GM12801 (cell line): ENCODE measurements around the gene CHSY1.

Source experiments
- TF ChIP-seq, protein P1 (sequence below): IDR thresholded peaks from one replicate; pipeline ENCODE4 v1.5.1; 2011; ENCODE audit warnings: control low read depth; ENCODE audit not compliant: insufficient read length; ENCODE audit errors: extremely low read depth

CHSY1 gene

GRCh38 chr15:101203029-101203573, 48.7 kb downstream of the CHSY1 start:
- TF ChIP-seq, protein P1, sequence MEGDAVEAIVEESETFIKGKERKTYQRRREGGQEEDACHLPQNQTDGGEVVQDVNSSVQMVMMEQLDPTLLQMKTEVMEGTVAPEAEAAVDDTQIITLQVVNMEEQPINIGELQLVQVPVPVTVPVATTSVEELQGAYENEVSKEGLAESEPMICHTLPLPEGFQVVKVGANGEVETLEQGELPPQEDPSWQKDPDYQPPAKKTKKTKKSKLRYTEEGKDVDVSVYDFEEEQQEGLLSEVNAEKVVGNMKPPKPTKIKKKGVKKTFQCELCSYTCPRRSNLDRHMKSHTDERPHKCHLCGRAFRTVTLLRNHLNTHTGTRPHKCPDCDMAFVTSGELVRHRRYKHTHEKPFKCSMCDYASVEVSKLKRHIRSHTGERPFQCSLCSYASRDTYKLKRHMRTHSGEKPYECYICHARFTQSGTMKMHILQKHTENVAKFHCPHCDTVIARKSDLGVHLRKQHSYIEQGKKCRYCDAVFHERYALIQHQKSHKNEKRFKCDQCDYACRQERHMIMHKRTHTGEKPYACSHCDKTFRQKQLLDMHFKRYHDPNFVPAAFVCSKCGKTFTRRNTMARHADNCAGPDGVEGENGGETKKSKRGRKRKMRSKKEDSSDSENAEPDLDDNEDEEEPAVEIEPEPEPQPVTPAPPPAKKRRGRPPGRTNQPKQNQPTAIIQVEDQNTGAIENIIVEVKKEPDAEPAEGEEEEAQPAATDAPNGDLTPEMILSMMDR = no peak

DNA sequence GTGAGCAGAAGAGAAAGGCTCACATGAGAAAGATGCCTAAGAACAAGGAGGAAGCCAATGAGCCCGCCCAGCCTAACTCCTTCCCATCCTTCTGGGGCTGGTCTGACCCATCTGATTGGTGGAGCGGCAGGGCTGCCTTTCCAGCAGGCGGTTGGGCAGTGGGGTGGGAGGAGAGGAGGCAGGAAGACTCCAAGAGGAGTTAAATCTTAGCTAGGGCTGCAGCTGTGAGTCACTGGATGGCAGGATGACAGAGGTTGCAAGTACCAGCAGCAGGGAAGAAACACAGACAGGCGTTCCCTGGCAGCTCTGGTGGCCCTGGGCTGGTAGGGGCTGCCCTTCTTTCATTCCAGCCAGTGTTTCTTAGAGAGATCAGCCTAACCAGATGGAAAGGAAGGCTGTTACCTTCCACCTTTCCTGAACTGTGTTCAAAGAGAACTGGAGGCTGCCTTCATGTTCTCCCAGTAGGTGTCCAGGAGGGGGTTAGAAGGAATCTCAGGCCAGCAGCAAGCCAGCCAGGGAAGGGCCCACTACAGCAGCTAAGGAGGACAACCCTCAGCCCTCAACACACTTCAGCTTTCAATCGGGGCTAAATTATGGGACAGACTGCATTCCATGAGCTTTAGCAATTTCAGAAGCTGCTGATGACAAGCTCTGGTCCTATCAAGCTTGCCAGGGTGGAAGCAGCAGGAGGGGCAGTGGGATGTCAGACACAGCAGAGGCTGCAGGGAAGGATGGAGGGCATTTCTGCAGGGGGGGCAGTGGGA, 50.3 kb downstream of the CHSY1 start:
- TF ChIP-seq, protein P1 = no peak

DNA sequence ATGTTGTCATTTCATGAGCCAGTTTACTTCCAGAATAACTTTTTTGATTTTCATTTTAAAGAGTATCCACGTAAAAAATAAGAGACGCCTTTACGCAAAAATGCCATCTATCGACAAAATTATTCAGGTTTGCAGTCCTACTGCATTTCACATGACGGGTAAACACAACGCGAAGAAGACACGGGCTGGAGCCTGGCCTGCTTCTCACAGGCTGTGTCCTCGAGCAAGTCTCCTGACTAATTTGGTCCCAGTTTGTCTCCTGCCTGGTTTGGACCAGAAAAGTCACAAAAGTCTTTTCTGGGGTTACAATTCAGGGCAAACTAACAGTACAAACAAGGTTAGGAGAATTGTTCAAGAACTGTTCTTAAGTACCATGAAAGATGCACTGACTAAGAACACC, 51.7 kb downstream of the CHSY1 start:
- TF ChIP-seq, protein P1 = no peak

GRCh38 chr15:101198800-101199199, 53.0 kb downstream of the CHSY1 start:
- TF ChIP-seq, protein P1 = no peak

DNA sequence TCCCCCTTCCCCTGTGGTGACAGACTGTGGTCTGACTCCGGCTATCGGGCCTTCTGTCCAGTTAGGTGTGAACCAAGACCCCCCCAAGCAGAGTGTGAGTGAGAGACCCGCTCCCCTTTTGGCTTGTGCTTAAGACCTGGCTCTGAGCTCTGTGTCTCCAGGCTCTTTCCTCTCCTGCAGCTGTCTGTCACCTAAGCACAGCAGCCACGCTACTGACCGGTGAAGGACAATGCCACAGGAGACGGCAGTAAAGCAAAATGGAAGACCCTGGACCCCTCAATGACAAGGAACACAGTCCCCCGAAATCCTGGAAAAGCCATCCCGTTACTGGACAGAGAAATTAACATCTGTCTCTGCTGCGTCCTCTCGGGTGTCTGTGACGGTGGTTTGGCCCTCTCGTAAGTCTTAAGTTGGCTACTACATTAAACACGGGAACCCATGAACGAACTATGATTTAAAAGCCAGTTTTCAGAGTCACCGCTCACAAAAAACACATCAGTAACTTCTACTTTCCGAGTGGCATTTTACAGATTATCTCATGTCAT, 53.7 kb downstream of the CHSY1 start:
- TF ChIP-seq, protein P1 = no peak

DNA sequence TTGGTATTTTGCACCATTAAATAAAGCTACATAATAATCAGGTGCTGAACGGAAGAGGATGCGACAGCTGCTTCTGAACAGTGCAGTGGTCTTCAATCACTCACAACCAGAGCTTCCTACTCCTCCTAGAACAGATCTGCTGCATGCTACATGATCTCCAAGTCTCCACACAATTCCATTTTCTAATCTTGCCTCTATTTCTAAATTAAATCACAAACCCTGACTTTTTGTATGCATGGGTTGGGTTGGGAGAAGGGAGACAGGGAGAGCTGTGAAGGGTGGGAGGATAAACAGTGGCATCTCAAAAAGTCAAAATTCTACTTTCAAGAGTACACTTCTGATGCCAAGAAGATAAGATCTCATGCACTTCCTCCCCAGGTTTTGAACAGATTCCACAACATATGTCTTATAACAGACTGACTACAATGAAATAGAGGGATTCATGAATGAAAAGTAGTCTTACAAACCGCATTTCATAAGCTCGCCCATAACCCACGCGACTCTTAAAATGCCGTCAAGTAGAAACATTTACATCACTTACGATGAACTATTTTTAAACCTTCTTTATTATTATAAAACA, 57.2 kb downstream of the CHSY1 start:
- TF ChIP-seq, protein P1 = no peak

DNA sequence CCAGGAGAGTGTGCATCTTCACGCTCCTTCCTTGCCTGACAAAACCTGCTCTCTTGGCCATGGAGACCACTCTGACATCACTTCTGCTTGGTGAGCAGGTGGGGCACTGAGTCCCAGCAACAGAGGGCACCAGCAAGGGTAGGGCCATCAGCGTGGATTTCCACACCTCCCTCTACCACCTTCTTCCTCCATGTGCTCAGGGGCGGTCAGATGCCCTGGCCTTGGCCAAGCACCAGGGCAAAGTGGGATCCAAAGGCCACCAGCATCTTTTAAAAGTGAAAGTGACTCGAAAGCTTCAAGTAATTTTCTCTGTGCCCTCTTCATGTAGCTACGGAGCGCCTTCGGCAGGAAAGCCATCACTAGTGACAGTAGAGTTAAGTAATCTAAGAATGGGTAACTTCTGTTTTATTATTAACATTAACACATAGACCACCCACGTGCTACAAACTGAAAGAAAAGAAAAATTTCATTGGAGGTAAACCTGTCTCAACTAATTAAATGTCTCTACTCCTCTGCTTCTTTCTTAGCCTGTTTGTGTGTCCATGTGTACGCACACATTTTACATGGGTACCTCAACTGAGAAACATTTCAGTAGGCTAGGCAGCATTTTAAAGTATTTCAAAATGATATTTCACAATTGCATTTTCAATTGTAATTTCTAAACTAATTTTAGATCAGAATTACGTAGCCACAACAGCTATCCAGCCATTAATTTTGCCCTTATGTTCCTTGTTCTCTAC, 57.9 kb downstream of the CHSY1 start:
- TF ChIP-seq, protein P1 = no peak
